ENCODE data around the gene TNNI3K.

DNA sequence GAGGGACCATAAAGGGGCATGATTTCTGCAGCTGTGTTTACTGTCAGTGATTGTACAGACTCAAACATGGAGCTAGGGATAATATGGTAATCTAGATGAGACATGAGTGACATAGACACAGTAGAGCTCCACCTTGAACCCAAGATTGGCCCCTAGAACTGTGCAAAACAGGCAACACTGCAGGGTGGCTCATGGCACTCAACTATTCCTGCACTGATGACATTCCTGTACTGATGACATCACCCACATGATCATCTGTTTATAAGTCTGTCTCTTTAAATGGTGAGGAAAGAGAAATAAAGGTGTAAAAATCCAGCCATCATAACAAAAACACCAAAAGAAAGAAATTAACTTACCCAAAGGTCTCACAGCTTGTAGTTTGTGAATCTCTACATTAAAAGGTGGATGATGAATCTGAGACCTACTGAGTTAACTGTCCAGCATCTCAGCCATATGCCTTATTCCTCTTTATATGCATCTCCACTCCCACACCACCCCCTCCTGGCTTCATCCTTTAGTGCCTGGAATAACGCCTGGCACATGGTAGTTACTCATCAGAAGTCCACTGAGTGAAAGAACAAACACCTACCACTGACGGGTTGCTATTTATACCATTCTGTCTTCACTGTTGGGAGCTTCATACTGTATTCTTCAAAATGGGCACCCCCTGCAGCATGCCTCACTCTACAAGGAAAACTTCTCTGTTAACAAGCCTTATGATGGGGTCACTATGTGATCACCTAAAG, 277.2 kb downstream of the TNNI3K start, which contains the start of gene LRRC53:
- TF ChIP-seq EZH2 (optimal IDR thresholded peaks at IDR 0.05; ENCODE audit: low read depth, low read length) (no peak), CTCF (IDR thresholded peaks at IDR 0.05; ENCODE audit: low read length) (no peak), EZH2phosphoT487 (IDR thresholded peaks at IDR 0.05; ENCODE audit: low read length) (no peak)
